ENCODE results near the gene ZBTB34.

Gene ZBTB34

DNA sequence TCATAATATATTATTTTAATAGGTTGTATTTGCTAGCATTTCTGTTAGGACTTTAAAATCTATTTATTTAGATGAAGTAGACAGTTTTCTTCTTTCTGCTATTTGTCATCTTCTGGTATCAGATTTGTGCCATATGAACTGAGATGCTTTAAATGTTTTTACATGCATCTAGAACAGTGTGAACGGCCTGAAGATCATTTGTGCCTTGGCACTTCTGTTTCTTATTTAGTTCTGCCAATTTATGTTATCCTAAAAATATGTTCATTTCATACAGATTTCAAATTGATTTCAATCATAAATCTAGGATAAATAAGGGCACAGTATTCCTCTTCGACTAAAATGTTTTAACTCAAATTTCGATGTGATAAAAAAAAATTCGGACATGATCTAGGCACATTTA, 16.1 kb downstream of the ZBTB34 start:
- DNase-seq (ENCODE audit: low read depth, low spot score): no peak

DNA sequence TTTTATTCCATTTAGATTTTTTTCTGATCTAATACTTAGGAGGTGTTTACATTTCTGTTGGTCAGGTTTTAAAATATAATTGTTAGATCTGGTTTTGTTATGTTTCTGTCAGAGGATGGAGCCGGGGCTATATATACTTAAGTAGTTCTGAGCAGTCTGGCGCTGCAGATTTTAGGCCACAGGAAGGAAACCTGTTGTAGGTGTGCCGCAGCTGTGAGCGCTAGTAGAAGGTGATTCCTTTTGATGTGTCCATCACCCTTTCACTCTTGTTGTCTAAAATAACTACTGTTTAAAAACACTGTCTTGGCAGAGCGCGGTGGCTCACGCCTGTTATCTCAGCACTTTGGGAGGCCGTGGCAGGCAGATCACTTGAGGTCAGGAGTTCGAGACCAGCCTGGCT, 17.0 kb downstream of the ZBTB34 start:
- DNase-seq (ENCODE audit: low read depth, low spot score): no peak

DNA sequence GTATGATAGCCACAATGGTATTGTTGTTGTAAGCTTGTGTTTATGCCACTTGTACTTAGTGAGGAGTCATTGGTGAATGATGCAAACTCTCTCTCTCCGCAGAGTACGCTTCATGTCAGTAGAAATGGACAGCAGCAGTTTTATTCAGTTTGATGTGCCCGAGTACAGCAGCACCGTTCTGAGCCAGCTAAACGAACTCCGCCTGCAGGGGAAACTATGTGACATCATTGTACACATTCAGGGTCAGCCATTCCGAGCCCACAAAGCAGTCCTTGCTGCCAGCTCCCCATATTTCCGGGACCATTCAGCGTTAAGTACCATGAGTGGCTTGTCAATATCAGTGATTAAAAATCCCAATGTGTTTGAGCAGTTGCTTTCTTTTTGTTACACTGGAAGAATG, 18.8 kb downstream of the ZBTB34 start:
- no peak for DNase-seq (ENCODE audit: low read depth, low spot score)

DNA sequence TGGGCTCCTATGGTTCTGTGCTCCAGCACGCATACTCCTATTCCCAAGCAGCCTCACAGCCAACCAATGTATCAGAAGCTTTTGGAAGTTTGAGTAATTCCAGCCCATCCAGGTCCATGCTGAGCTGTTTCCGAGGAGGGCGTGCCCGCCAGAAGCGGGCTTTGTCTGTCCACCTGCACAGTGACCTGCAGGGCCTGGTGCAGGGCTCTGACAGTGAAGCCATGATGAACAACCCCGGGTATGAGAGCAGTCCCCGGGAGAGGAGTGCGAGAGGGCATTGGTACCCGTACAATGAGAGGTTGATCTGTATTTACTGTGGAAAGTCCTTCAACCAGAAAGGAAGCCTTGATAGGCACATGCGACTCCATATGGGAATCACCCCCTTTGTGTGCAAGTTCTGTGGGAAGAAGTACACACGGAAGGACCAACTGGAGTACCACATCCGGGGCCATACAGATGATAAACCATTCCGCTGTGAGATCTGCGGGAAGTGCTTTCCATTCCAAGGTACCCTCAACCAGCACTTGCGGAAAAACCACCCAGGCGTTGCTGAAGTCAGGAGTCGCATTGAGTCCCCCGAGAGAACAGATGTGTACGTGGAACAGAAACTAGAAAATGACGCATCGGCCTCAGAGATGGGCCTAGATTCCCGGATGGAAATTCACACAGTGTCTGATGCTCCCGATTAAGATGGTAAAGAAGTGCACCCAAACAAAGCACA, 19.9 kb downstream of the ZBTB34 start:
- DNase-seq (ENCODE audit: low read depth, low spot score): no peak

DNA sequence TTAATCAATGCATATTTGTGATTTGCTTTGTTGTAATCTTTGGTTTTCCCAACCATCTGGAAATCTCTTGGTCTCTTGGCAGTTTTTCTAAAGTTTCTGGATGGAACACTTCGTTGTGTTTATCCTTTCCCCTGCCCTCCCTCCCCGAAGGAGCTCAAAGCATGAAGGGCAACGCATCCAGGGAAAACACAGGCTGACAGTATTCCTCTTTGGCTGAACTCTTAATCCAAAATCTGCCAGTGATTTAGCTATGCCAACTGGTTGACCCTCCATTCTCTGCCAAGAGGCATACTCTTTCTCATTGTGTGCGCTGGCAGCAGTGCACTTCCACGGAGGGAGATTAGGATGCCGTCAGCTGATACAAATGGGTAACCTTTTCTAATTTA, 20.5 kb downstream of the ZBTB34 start:
- no peak for DNase-seq (ENCODE audit: low read depth, low spot score)

DNA sequence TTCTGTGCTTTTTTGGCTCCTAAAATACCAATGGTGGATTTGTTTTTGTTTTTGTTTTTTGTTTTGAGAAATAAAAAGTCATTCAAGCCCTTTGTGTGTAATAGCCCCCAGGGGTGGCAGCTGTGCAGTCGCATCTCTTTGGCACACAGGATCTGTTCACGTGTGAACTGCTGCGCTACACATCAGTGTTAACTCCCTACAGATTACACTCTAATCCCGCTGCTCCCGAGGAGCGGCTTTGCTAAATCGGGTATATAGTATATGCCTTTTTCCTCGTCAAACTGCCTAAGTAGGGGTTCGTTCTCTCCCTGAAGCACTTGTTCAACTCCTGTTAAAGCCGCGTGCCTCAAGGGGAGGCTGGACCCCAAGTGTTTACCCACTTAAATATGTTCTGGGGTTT, 22.3 kb downstream of the ZBTB34 start:
- DNase-seq (ENCODE audit: low read depth, low spot score): no peak

DNA sequence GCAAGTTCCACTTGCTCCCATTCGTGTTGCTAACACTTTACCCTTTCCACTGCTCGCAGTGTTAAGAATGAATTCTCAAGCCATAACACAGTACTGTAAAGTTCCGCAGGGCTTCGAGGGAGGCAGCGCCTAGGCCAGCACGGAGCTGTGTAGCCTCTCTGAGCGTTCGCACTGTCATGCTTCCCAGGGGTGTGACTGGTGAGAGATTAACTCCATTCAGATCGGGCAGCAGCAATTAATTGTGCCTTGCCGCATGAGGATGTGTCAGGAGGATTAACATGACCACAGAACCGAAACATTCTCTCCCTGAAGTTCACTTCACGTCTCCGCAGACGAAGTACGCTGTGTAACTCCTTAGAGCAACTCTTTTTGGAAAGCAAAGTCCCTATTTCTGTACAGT, 23.2 kb downstream of the ZBTB34 start:
- DNase-seq (ENCODE audit: low read depth, low spot score): no peak

DNA sequence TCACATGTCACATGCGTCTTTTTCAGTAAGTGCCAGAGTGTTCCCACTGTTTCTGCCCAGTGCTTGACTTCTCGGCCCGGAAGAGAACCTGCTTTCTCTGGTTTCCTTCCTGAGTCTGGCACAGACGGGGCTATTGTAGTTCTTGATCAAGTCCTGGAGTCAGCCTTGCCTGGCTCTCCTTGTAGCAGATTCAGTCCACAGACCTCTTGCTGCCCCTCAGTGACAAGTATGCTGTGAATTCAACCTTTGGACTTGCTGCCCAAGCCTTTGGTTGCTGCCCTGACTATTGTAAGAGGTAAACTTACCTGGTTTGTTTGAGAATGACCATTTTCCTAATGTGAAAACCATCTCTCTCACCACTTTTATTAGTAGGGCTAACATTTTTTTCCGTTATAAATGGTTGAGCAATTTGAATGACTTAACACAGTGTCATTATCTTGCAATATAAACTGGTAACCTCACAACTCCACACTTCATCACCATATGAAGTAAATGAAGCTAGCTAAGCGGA, 24.7 kb downstream of the ZBTB34 start:
- DNase-seq (ENCODE audit: low read depth, low spot score): no peak

DNA sequence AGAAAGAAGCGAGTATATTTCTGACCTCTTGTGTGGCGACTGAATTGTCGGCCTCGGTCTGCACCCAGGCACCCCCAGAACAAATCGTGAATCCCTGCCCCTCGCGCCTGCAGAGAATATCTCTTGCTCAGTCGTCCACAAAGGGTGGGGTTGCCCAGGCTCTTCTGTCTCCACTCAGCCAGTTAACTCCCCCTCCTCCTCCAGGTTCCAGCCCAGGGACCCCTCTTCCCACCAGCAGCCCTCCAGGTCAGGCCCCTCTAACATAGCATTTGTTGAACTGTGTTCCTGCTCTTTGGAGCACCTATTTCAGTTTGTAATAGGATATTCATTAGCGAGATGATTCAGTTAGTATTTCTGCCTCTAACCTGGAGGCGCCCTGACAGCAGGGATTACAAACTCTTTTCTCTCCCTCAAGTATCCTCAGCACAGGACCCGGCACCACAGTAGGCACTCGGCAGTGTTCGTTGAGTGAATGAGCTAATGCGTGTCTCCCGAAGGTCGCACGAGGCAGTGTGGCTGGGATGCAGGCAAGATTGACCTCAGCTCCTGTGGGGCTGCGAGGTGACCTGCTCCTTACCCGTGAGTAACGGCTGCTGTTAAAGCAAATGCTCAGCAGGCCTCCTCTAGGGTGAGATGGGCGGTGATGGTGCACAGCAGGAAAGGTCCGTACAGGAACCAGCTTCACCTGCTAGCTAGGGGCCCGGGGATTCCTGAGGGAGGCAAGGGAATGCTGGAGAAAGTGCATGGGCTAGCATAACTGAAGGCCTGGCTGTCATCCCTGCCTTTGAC, 25.8 kb downstream of the ZBTB34 start:
- no peak for DNase-seq (ENCODE audit: low read depth, low spot score)

DNA sequence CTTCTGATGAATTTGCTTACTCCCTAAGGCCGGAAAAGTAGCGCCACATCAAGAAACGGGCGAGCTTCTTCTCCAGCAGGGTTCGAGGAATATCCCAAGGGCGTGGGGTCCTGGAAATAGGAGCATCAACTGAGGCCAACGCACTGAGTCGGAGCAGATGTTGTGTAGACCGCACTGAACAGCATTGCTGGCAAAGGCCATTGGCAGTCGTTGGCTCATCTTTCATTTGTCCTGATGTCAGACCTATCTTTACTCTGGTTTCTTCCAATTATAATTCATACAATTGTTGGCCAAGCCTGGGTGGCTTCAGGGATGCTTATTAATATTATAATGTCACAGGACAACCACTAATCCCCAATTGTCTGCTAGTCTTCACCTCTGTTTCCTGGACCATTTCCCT, 26.5 kb downstream of the ZBTB34 start:
- DNase-seq (ENCODE audit: low read depth, low spot score): no peak

DNA sequence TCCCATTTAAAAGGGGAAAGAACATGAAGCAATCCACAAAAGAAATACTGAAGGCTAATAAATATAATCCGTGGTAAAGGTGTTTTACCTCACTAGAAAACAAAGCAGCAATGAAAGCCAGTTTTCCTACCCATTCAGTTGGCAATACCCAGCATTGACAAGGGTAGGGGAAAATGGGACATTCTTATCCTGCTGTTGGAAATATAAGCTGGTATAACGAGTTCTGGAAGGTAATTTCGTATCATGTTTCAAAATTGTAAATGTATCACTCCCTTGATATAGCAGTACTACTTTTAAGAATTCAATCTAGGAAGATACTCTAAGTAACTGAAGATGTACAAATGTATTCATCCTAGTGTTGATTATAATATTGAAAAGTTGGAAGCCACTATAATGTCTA, 31.2 kb downstream of the ZBTB34 start:
- no peak for DNase-seq (ENCODE audit: low read depth, low spot score)

DNA sequence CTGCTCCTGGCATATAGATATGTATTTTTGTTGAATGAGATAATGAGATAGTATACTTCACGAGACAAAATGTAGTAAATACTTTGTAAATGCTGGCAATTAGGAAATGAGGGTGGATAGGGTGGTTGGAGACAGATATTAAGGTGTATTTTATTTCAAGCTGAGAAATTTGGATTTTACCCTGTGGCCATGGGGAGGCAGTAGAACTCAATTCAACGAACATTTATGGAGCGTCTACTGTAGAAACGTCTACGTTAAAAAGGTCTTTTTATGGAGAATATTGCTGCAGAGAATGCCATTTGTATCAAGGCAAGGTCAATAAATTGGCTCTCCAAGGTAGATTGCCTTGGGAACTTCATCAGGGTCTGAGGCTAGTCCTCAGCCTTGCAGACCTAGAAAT, 32.6 kb downstream of the ZBTB34 start:
- no peak for DNase-seq (ENCODE audit: low read depth, low spot score)

DNA sequence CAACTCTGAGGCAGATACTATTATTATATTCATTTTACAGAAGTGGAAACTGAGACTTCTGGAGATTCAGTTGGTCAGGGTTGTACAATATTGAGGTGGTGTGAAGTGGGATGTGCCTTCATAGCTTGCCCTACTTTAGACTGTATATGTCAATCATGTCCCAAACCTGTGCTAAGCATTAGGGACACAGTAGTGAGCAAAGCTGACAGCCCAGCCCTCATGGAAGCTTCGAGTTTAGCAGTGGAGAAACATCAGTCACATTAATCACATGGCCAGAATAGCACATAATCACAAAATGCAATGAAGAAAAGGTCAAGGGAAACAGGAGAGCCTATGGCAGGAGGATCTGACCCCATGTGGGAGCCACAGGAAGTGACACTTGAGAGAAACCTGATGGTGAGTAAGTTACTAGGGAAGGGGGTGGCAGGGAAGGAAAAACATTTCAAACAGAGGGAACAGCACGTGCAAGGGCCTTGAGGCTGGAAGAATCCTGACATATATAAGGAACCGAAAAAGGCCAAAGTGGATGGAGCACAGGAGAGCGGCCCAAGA, 33.7 kb downstream of the ZBTB34 start:
- DNase-seq (ENCODE audit: low read depth, low spot score): no peak

DNA sequence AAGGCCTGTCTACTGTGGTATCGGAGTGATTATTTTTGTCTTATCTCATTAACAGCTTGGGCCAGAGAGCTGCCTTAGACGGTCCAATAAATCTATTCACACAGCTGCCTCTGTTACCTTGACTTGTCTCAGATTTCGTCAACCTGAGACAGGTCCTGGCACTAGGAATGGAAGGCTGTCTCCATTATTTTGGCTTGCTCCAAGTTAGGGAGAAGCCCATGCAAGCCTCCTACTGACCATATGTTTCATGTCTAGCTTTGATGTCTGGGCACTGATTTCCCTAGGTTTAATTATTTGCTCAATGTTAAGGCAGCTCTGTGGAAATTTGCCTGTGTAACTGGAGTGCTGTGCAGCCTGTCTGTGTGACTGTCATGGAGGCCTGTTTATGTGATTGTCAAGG, 41.8 kb downstream of the ZBTB34 start:
- DNase-seq (ENCODE audit: low read depth, low spot score): no peak

DNA sequence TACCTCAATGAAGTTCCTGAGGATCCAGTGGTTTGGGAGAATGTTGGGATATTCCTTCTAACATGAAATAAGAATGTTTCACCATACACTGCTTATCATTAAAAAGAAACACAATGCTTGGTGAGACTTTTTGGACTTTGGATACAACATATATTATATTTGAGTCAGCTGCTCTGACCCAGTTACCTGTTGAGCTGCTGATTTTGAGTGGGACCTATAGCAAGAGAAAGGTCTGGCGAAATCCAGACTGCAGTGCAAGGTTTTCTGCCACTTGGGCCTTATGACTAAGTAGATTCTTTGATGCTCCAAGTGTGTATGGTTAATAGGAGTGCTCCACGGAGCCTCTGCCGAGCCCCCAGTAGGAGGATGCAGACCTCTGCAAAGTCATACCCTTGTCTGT, 44.1 kb downstream of the ZBTB34 start:
- no peak for DNase-seq (ENCODE audit: low read depth, low spot score)

DNA sequence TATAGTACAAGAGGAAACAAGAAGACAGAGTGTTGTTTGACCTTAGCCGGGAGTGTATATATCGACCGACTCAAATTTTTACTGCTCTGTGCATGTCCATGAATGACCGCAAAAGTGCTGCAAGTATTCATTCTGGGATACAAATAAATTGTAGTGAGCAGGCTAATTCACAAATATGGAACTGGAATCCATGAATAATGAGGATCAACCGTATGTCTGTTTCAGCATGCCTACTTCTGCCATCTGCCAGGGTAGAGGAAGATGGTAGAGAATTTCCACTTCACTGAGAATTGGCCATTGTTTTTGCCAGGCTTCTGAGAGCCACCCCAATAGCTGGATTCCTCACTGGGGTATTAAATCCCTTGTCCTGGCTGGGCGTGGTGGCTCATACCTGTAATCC, 45.7 kb downstream of the ZBTB34 start:
- no peak for DNase-seq (ENCODE audit: low read depth, low spot score)

DNA sequence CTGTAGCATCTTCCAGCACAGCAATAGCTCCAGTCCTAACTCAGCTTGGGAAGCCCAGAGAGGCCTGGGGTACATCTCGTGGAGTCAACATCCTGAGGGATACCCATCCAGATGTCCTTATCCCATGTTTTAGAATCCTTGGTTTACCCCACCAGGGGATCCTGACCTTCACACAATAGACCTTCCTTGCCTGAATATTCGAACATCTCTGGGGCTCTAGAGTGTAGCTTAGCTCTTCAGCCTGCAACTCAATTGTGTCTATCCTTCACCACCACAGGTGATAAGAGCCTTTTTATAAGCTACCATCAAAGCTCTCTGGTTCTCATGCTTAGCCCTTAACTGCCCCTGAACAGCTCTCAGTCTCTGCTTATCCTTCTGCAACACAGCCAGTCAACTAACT, 46.6 kb downstream of the ZBTB34 start:
- DNase-seq (ENCODE audit: low read depth, low spot score): no peak

DNA sequence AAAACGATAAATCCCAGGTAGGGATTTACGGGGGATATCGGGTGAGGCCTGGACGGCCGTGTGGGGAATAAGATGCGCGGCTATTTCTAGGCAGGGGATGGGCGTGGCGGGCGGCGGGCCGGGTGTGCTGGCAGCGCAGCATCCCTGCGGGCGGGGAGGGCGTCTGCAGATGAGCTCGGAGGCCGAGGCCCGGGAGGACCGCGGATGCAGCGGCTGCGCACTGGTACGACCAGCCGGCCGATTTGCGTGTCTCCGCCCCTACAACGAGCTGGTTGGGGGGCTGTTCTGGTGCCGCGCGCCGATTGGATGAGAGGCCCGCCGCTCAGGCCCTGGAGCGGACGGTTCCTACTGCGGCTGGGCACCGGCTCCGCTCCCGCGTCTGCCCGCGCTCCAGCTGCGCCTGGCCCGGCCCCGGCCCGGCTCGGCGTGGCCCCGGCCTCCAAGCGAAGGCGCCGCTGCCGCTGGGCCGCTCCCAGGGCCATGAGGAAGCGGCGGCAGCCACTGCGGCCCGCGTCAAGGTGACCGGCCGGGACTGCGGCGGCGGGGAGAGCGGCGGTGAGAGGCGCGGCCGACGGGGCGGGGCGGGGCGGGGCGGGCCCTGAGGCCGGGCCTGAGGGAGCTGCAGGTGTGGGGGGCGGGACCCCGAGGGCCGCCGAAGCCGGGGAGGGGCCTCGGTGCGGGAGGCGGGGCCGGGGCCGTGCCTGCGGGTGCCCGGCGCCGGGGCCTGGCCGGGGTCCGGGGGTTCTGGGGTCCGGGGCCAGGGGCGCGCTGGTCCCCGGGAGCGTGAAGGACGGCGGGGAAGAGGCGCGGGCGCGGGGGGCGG, 54.2 kb downstream of the ZBTB34 start, which contains the start of gene RALGPS1:
TSS of gene RALGPS1 (plus strand) at position 325 of the 823 bp plus-strand sequence. CDS start 47,508 bp downstream, outside the sequence.
- DNase-seq (ENCODE audit: low read depth, low spot score): peak; percentile 71

DNA sequence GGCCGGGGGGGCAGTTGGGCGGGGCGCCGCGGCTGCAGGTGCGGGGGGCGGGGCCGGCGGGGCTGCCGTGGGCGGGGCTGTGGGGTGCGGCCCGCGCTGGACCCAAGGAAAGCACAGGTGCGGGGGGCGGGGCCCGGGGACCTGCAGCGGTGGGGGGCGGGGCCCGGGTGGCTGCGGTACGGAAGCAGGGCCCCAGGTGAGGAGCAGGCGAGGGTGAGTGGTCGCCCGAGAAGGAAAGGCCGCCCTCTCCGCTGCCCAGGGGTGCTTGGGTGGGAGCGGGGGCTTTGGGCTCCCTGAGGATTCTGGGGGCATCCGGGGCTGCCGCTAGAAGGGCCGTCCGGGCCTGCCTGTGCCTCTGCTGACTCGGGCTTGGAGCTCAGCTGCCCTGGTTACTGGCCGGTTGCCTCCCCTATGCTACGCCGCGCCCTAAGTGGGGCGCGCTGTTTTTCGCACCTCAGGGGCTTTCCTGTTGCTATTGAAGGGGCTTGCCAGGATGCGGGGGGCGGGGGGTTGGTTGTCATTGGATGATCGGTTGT, 54.9 kb downstream of the ZBTB34 start:
- DNase-seq (ENCODE audit: low read depth, low spot score): no peak

DNA sequence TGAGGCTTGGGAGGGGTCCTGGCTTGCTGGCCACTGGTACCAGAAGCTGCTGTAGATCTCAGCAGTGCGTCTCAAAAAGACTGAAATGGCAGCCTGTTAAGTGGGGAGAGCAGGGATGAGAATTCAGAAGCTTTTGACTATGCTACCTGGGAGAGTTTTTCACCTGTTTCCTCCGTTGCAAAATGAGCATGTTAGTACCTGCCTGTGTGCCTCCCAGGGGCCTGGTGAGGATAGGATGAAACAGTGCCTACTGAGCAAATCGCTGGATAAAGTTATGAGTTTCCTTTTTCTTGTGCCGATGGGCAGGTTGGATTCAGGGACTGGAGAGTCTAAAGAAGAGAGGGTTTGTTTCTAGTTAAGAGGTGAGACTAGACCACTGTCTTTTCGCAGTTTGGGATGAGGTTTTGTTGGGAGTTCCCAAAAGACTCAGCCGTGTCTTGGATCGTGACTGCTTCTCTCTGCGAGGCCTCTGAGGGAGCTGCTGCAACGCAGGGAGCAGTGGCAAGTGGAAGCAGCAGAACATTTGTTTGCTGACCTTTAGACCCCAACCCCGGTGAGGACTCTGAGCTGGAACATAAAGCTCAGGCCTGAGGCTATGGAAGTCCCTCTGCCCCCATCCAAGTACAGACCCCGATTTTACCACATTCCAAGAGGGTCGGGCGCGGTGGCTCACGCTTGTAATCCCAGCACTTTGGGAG, 55.6 kb downstream of the ZBTB34 start:
- DNase-seq (ENCODE audit: low read depth, low spot score): no peak

DNA sequence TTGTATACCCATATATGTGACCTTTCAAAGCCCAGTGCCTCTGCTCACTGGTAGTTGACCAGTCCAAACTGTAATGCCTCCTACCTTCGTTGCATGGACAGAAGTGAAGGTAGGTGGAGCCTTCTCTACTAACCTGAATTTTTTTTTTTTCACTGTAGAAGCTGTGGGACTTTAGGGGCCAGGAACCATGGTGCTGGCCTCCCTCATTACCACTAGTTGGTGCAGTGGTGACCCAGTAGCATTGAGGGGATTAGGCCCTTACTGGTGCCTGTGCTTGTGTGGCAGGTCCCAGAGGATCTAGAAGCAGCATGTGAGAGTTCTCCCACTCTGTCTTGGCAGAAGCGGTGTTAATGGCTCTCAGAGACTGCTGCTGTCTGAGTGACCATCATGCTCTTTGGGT, 56.5 kb downstream of the ZBTB34 start:
- DNase-seq (ENCODE audit: low read depth, low spot score): no peak

All from brain pericyte (primary cell).